Raji (cell line): Measurements from ENCODE around the gene NFATC3.

Experiments
- POLR2A ChIP-seq: IDR thresholded peaks from 2 replicates; pipeline ENCODE4 v1.6.1; 2011; ENCODE audit warnings: low read depth, low read length, control low read depth; ENCODE audit not compliant: insufficient read depth

NFATC3 gene

DNA sequence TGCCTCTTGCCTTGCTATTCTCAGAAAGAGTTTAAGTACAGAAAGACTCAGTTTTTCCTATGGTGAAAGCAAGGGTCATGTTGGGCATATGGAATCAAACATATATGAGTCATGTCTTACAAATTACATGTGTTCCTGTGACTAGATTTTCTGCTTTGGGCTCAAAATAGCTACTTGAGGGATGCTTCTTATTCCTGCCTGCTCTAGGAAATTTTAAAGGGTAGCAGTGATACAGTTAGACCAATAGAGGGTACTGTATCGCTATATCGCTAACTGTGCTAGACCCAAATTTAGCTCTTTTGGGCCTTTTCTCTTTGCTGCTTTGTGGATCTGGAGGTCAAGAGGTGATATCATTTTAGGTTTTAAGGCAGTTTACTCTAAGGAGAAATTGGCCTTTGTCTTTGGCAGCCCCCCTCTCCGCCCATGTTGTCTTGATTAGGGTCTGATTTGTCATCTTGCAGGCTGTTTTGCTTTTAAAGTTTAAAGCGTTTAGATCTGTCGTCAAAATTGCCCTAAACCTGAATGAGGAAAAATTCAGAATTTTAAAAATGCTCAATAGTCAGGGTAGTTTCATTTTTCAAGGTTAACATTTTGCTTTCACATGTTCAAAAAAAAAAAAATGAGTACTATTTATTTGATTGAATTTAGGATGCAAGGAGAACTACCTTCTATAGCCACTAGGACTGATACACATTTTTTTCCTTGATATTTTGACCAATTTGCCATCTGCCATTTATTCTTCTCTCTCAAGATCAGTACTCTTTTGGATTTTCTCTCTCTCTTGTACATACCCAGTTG is 8.8 kb downstream of the NFATC3 start:
- no peak for TF ChIP-seq POLR2A

DNA sequence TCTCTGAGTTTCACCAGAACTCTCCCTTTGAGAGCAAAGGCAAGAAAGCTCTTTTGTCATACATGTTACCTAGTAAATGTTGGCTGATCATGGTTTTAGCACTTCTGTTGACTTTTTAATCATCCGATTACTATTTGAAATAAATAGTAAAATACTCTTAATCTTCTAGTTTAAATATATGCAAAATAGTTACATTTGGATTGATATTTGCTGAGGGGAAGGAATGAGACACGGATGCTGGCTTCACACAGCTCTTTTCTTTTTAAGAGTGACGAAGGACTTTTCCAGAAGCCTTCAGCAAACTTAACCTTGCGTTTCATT is 9.4 kb downstream of the NFATC3 start:
- TF ChIP-seq POLR2A = no peak

DNA sequence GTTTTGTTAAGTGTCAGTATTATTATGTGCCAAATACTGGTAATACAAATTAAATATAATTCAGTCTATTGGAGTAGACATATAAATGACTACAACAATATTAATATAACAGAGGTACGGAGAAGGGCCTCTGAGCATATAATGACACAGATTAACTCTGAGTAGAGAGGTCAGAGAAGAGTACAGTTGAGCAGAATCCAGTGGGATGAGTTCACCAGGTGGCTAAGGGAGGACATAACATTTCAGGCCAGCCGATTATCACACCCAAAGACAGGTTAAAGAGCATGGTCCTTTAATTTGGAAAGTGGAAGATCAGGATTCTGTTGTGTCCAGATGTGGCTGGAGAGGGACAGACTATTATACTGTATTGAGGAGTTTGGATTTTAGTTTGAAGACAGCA is 11.3 kb downstream of the NFATC3 start:
- no peak for TF ChIP-seq POLR2A

DNA sequence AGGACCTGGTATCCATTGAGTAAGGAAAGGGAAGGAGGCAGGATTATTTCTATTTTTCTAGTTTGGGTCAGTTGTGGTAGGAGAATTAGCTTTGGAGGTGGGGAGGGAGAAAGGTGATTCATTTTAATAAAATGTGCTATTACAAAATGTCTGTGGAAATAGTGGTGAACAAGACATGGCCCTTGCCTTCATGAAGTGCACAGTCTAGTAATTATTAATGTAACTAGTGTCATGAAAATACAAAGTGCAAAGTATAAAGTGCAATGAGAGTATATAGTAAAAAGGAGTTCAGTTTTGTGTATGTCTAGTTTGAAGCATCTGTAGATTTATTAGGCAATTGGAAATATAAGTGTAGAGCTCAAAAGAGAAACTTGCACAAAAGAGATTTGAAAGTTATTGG is 11.9 kb downstream of the NFATC3 start:
- TF ChIP-seq POLR2A = no peak

DNA sequence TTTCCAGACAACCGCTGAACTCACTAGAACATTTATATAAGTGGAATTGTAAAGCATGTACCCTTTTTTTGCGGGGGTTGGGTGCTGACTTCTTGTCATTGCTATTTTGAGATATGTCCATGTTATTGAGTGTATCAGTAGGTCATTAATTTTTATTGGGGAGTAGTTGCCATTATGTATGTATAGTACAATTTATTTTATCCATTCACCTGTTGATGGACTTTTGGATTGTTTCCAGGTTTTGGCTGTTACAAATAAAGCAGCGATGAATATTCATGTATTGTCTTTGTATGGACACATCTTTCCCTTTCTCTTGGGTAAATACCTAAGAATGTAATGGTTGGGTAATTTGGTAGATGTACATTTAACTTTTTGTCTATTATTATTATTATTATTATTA is 12.7 kb downstream of the NFATC3 start:
- no peak for TF ChIP-seq POLR2A

DNA sequence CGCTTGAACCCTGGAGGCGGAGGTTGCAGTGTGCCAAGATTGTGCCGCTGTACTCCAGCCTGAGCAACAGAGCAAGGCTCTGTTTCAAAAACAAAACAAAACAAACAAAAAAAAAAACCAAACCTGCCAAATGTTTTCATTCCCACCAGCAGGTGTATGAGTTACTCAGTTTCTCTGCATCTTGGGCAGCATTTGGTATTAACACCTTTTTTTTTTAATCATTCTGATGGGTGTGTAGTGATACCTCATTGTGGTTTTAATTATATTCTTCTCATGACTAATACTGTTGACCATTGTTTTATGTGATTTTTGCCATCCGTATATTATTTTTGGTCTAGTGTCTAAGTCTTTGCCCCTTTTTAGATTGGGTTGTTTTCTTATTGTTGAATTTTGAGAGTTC is 15.3 kb downstream of the NFATC3 start:
- no peak for TF ChIP-seq POLR2A

DNA sequence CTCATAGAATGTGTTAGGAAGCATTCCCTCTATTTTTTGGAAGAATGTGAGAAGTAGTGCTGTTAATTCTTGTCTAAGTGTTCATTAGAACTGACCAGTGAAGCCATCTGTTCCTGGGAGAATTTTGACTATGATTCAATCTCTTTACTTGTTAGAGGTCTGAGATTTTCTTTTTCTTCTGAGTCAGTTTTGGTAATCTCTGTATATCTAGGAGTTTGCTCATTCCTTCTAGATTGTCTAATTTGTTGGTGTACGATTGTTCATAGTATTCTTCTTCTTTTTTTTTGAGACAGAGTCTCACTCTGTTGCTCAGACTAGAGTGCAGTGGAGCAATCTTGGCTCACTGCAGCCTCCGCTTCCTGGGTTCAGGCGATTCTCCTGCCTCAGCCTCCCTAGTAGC is 20.4 kb downstream of the NFATC3 start:
- TF ChIP-seq POLR2A = no peak

DNA sequence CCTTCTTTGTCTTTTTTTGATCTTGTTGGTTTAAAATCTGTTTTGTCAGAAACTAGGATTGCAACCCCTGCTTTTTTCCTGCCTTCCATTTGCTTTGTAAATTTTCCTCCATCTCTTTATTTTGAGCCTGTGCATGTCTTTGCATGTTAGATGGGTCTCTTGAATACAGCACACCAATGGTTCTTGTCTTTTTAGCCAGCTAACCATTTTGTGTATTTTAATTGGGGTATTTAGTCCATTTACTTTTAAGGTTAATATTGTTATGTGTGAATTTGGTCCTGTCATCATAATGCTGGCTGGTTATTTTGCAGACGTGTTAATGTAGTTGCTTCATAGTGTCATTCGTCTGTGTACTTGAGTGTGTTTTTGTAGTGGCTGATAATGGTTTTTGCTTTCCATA is 26.2 kb downstream of the NFATC3 start:
- no peak for TF ChIP-seq POLR2A

DNA sequence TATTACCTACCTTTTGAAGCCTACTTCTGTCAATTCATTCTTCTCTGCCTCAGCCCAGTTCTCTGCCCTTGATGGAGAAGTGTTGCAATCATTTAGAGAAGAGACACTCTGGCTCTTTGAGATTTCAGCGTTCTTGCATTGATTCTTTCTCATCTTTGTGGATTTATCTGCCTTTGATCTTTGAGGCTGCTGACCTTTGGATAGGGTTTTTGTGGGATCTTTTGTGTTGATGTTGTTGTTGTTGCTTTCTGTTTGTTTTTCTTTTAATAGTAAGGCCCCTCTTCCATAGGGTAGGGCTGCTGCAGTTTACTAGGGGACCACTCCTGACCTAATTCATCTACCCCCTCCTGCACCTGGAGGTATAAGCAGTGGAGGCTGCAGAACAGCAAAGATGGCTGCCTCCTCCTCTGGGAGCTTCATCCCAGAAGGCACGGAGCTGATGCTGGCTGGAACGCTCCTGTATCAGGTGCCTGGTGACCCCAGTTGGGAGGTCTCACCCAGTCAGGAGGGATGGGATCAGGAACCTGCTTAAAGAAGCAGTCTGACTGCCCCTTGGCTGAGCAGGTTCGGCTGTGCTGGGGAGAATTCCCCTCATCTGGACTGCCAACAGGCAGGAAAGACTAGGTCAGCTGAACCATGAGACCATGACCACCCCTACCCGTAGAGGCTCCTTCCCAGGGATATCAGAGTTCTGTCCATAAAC is 28.0 kb downstream of the NFATC3 start:
- no peak for TF ChIP-seq POLR2A

DNA sequence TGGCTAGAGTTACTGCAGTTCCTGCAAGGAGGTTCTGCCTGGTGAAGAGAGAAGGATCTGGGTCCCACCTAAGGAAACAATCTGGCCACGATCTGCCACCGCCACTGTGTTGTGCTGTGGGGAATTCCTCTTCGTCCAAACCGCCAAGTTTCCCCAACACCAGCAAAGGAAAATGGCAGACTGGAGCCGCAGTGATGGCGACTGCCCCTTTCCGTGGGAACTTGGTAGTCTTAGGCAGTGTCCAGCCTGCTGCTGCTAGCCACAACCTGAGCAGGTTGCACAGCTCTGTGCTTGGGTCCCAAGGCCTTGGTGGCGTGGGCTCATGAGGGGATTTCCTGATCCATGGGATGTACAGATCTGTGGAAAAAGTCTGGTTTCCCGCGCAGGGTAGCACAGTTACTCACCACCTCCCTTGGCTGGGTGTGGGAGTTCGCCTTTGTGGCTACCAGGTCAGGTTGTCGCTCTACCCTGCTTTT is 28.6 kb downstream of the NFATC3 start:
- TF ChIP-seq POLR2A = no peak

DNA sequence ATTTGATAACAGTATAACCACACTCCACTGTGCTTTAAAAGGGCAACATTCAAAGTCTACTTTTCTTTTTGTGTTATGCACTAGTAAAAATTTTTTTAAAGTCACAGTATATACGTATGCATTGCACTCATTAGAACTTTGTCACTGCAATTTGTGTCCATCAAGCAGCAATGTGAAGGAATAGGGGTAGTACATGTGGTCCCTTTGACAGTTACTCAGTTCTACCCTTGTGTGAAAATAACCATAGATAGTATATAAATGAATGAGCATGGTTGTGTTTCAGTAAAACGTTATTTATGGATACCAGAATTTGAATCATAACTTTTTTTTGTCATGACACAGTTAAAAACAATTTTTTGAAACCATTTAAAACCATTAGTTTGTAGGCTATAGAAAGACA is 30.7 kb downstream of the NFATC3 start:
- no peak for TF ChIP-seq POLR2A

DNA sequence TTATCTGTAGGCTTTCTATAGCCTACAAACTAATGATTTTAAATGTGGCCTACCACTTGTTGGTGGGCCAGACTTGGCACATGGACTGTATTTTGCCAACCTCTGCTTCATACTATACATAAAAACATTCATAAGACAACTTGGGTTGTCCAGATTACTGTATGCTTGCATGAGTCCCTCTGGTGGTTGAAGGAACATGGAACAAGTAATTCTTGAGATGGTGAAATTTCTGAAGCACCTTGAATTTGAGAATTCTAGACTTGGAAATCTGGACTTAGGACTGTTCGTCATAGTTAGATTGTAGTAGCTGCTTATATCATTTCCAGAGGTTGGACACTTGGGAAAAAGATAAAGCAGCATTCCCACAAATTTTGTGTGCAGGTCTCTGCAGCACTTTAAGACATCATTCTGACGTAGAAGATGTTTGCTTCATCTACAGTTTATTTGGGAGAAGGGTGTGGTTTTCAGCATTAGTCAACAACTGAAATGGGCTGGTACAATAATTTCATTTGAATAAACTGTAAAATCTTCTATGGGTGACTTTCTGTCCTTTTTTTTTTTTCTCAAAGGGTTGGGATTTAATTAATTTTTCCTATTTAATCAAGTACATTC is 31.2 kb downstream of the NFATC3 start:
- no peak for TF ChIP-seq POLR2A

DNA sequence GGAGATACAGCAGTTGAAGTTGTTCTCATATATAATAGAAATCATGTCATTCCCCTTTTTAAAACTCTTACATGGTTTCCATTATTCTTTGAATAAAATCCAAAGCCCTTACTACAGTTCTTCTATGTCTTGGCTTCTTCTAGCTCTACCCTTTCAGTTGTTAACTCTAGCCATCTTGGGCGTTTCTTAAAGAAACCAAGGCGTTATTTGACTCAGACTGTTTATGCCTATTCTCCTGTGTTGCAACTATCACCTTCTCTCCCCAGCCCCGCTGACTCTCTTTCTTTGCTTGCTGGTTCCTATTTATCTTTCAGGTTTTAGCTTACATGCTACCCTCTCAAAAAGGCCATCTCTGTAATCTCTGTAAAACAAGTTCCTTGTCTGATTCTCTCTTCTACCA is 32.7 kb downstream of the NFATC3 start:
- TF ChIP-seq POLR2A = no peak

DNA sequence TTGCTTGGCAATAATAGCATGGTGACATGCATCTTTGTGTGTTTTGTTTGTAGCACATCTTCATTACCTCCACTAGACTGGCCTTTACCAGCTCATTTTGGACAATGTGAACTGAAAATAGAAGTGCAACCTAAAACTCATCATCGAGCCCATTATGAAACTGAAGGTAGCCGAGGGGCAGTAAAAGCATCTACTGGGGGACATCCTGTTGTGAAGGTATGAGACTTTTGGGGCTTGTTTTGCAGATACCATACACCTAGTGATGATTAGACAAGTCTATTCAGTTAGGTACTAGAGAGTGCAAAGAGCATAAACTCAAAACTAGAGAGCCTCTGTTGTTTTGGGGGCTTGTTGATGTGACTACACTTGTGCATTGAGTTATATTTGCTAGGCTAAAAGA is 41.2 kb downstream of the NFATC3 start:
- TF ChIP-seq POLR2A = no peak

DNA sequence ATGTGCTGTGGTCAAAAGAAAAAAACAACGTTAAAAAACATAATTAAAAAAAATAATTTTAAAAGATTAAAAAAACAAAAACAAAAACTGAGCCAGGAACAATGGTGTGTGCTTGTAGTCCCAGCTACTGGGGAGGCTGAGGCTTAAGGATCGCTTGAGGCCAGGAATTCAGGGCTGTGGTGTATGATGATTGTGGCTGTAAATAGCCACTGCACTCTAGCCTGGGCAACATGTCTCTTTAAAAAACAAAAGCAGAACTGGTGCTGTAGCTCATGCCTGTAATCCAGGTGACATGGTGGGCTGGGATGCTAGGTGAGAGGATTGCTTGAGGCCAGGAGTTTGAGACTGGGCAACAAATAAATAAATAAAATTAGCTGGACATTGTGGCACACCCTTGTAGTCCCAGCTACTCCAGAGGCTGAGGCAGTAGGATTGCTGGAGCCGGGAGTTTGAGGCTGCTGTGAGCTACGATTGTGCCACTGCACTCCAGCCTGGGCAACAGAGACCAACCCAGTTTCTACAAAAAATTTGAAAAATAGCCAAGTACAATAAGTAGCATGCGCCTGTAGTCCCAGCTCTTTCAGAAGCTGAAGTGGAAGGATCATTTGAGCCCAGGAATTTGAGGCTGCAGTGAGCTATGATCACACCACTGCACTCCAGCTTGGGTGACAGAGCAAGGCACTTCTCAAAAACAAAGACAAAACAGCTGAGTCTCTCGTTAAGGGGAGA is 43.6 kb downstream of the NFATC3 start:
- TF ChIP-seq POLR2A = no peak
